ENCODE data around the gene CHST13. TPM values are rescaled to one million over a fixed set of nuclear protein-coding genes. Genes with fewer than 3 reads are reported as not detected.

The CHST13 gene
- total RNA-seq, 1 experiment from 2014 or later, result not detected

- intact Hi-C loops (cut with micrococcal nuclease; ENCODE audit: unreplicated experiment), result no loop called here
Observed at GRCh38 chr3:126554560-126555525, 30.9 kb downstream of the CHST13 start.

GRCh38 chr3:126555795-126556636 lies 32.1 kb downstream of the CHST13 start:
- DNase-seq (ENCODE audit: low spot score), result no peak
- TF ChIP-seq CTCF (conservative IDR thresholded peaks at IDR 0.05; ENCODE audit: low read depth, low read length) (no peak), EZH2 (IDR thresholded peaks at IDR 0.05; ENCODE audit: borderline replicate concordance, low read depth, low read length, poor library complexity, severe bottlenecking) (no peak)
- no peaks in the 10 kb centered on the region for H3K36me3 ChIP-seq (ENCODE audit: insufficient read depth, low read length, poor library complexity, severe bottlenecking)

More at GRCh38 chr3:126554560-126555525, 30.9 kb downstream of the CHST13 start:
- no peaks in the 10 kb centered on the region for H3K9me3 ChIP-seq (ENCODE audit: low read depth, low read length, poor library complexity, severe bottlenecking)
- TF ChIP-seq CTCF (conservative IDR thresholded peaks at IDR 0.05; ENCODE audit: low read depth, low read length), result no peak
- TF ChIP-seq EZH2 (IDR thresholded peaks at IDR 0.05; ENCODE audit: borderline replicate concordance, low read depth, low read length, poor library complexity, severe bottlenecking), result no peak
- BruUV-seq (replicated peaks), result no TSS peak
- no peaks in the 10 kb centered on the region for H3K27me3 ChIP-seq (replicated peaks; ENCODE audit: insufficient read depth, low read depth, low read length, poor library complexity)
- H3K27ac ChIP-seq (ENCODE audit: low read depth, low read length, poor library complexity, severe bottlenecking), result no peak overlapping the region
- H3K4me1 ChIP-seq (ENCODE audit: insufficient read depth, low read length, poor library complexity, severe bottlenecking), result no peaks in the 10 kb centered on the region
- ChIA-PET POLR2A (ENCODE audit: low non-redundant PET) (no interaction called here), CTCF (no interaction called here)
- no peaks in the 10 kb centered on the region for H3K36me3 ChIP-seq (ENCODE audit: insufficient read depth, low read length, poor library complexity, severe bottlenecking)
- H3K4me3 ChIP-seq (ENCODE audit: low read depth, low read length, poor library complexity, severe bottlenecking), result no peak overlapping the region
- no peak for DNase-seq (ENCODE audit: low spot score)

GRCh38 chr3:126556637-126557414 lies 32.9 kb downstream of the CHST13 start:
- no peak for DNase-seq (ENCODE audit: low spot score)
- POLR2A ChIA-PET (ENCODE audit: low non-redundant PET), result no interaction called here
- Histone ChIP-seq H3K36me3 (ENCODE audit: insufficient read depth, low read length, poor library complexity, severe bottlenecking) (no peaks in the 10 kb centered on the region), H3K9me3 (ENCODE audit: low read depth, low read length, poor library complexity, severe bottlenecking) (no peaks in the 10 kb centered on the region), H3K4me3 (ENCODE audit: low read depth, low read length, poor library complexity, severe bottlenecking) (no peak overlapping the region), H3K4me1 (ENCODE audit: insufficient read depth, low read length, poor library complexity, severe bottlenecking) (no peaks in the 10 kb centered on the region), H3K27ac (ENCODE audit: low read depth, low read length, poor library complexity, severe bottlenecking) (no peak overlapping the region), H3K27me3 (replicated peaks; ENCODE audit: insufficient read depth, low read depth, low read length, poor library complexity) (no peaks in the 10 kb centered on the region)
- no TSS peak for BruUV-seq (replicated peaks)
- TF ChIP-seq EZH2 (IDR thresholded peaks at IDR 0.05; ENCODE audit: borderline replicate concordance, low read depth, low read length, poor library complexity, severe bottlenecking) (no peak), CTCF (conservative IDR thresholded peaks at IDR 0.05; ENCODE audit: low read depth, low read length) (no peak)
- CTCF ChIA-PET, result no interaction called here
- intact Hi-C loops (cut with micrococcal nuclease; ENCODE audit: unreplicated experiment), result no loop called here

More at GRCh38 chr3:126555795-126556636, 32.1 kb downstream of the CHST13 start:
- no TSS peak for BruUV-seq (replicated peaks)
- Histone ChIP-seq H3K4me3 (ENCODE audit: low read depth, low read length, poor library complexity, severe bottlenecking) (no peak overlapping the region), H3K9me3 (ENCODE audit: low read depth, low read length, poor library complexity, severe bottlenecking) (no peaks in the 10 kb centered on the region), H3K4me1 (ENCODE audit: insufficient read depth, low read length, poor library complexity, severe bottlenecking) (no peaks in the 10 kb centered on the region), H3K27ac (ENCODE audit: low read depth, low read length, poor library complexity, severe bottlenecking) (no peak overlapping the region), H3K27me3 (replicated peaks; ENCODE audit: insufficient read depth, low read depth, low read length, poor library complexity) (no peaks in the 10 kb centered on the region)
- ChIA-PET CTCF (no interaction called here), POLR2A (ENCODE audit: low non-redundant PET) (no interaction called here)
- intact Hi-C loops (cut with micrococcal nuclease; ENCODE audit: unreplicated experiment), result no loop called here

Measured in A673 (cell line).